Loucy (cell line): ENCODE measurements around the gene PLXNB2.

Source experiments
- EZH2phosphoT487 ChIP-seq: fragments of 200-600 bp; IDR thresholded peaks from 2 replicates; pipeline ENCODE4 v1.6.1; 2018; ENCODE audit warnings: antibody characterized with exemption, mild to moderate bottlenecking, moderate library complexity, borderline replicate concordance
- TF ChIP-seq, protein P1 (sequence below): fragments of 200-600 bp; sonication (generic); conservative IDR thresholded peaks from 2 replicates; pipeline ENCODE4 v1.5.1; 2014; ENCODE audit warnings: mild to moderate bottlenecking, antibody characterized with exemption, low read length

- TF ChIP-seq, protein P1, sequence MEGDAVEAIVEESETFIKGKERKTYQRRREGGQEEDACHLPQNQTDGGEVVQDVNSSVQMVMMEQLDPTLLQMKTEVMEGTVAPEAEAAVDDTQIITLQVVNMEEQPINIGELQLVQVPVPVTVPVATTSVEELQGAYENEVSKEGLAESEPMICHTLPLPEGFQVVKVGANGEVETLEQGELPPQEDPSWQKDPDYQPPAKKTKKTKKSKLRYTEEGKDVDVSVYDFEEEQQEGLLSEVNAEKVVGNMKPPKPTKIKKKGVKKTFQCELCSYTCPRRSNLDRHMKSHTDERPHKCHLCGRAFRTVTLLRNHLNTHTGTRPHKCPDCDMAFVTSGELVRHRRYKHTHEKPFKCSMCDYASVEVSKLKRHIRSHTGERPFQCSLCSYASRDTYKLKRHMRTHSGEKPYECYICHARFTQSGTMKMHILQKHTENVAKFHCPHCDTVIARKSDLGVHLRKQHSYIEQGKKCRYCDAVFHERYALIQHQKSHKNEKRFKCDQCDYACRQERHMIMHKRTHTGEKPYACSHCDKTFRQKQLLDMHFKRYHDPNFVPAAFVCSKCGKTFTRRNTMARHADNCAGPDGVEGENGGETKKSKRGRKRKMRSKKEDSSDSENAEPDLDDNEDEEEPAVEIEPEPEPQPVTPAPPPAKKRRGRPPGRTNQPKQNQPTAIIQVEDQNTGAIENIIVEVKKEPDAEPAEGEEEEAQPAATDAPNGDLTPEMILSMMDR, result no peak
- no peak for TF ChIP-seq EZH2phosphoT487
Observed at GRCh38 chr22:50348058-50348457, 40.6 kb upstream of the PLXNB2 start.
